ENCODE data around the gene GRAPL.
"Not testable (repeated sequence)": the region's sequence is repeated elsewhere in the genome, so short reads cannot be mapped to it uniquely, and the experiment has no call there.

Gene GRAPL

GRCh38 chr17:19136138-19136537, 8.7 kb downstream of the GRAPL start:
- not testable (repeated sequence) for DNase-seq (ENCODE audit: extremely low read depth in 1 of 2, low read depth in 1 of 2)

- not testable (repeated sequence) for DNase-seq (ENCODE audit: extremely low read depth in 1 of 2, low read depth in 1 of 2)
These were observed 9.2 kb downstream of the GRAPL start for GRCh38 chr17:19136605-19137004.

GRCh38 chr17:19137959-19138358, 10.6 kb downstream of the GRAPL start:
- not testable (repeated sequence) for DNase-seq (ENCODE audit: extremely low read depth in 1 of 2, low read depth in 1 of 2)

- not testable (repeated sequence) for DNase-seq (ENCODE audit: extremely low read depth in 1 of 2, low read depth in 1 of 2)
These were observed 14.2 kb downstream of the GRAPL start for GRCh38 chr17:19141366-19142155.

- DNase-seq (ENCODE audit: extremely low read depth in 1 of 2, low read depth in 1 of 2), result peak in 1 of 2 donors; percentile 5
These were observed 15.0 kb downstream of the GRAPL start for GRCh38 chr17:19142419-19142818.

- DNase-seq (ENCODE audit: extremely low read depth in 1 of 2, low read depth in 1 of 2), result not testable (repeated sequence)
These were observed 15.8 kb downstream of the GRAPL start for GRCh38 chr17:19143097-19143777.

- not testable (repeated sequence) for DNase-seq (ENCODE audit: extremely low read depth in 1 of 2, low read depth in 1 of 2)
These were observed 17.0 kb downstream of the GRAPL start for GRCh38 chr17:19144373-19144772.

- not testable (repeated sequence) for DNase-seq (ENCODE audit: extremely low read depth in 1 of 2, low read depth in 1 of 2)
These were observed 18.1 kb downstream of the GRAPL start for GRCh38 chr17:19145471-19145870.

- DNase-seq (ENCODE audit: extremely low read depth in 1 of 2, low read depth in 1 of 2), result not testable (repeated sequence)
These were observed 23.6 kb downstream of the GRAPL start for GRCh38 chr17:19150678-19151615.

- not testable (repeated sequence) for DNase-seq (ENCODE audit: extremely low read depth in 1 of 2, low read depth in 1 of 2)
These were observed 30.2 kb downstream of the GRAPL start for GRCh38 chr17:19157628-19158027.

- DNase-seq (ENCODE audit: extremely low read depth in 1 of 2, low read depth in 1 of 2), result not testable (repeated sequence)
These were observed 31.1 kb downstream of the GRAPL start for GRCh38 chr17:19158478-19158877.

- DNase-seq (ENCODE audit: extremely low read depth in 1 of 2, low read depth in 1 of 2), result not testable (repeated sequence)
These were observed 31.5 kb downstream of the GRAPL start for GRCh38 chr17:19158938-19159337.

- not testable (repeated sequence) for DNase-seq (ENCODE audit: extremely low read depth in 1 of 2, low read depth in 1 of 2)
These were observed 34.1 kb downstream of the GRAPL start for GRCh38 chr17:19161308-19162107.

GRCh38 chr17:19162384-19163216, 35.2 kb downstream of the GRAPL start:
- not testable (repeated sequence) for DNase-seq (ENCODE audit: extremely low read depth in 1 of 2, low read depth in 1 of 2)

- not testable (repeated sequence) for DNase-seq (ENCODE audit: extremely low read depth in 1 of 2, low read depth in 1 of 2)
These were observed 47.0 kb downstream of the GRAPL start for GRCh38 chr17:19174422-19174821.

- DNase-seq (ENCODE audit: extremely low read depth in 1 of 2, low read depth in 1 of 2), result not testable (repeated sequence)
These were observed 48.0 kb downstream of the GRAPL start for GRCh38 chr17:19175410-19175809.

- not testable (repeated sequence) for DNase-seq (ENCODE audit: extremely low read depth in 1 of 2, low read depth in 1 of 2)
These were observed 53.9 kb downstream of the GRAPL start for GRCh38 chr17:19181040-19181875.

All from stimulated activated CD8-positive, alpha-beta memory T cell treated with anti-CD3 and anti-CD28 coated beads, Interleukin-7, amount 100 ng/mL, for 48 hours (primary cell).